Endometrium (tissue), 2 donors: ENCODE data around the gene ARL8B.
"Not testable (repeated sequence)": the region's sequence is repeated elsewhere in the genome, so short reads cannot be mapped to it uniquely, and the experiment has no call there.

Experiments used
- FAIRE-seq: peaks from 2 replicates; lab custom pipeline; 2012; peaks lifted over from hg19 to GRCh38; lab: Jason Lieb, UNC
- donor health status: control.
- donor health status: control.

The ARL8B gene

DNA sequence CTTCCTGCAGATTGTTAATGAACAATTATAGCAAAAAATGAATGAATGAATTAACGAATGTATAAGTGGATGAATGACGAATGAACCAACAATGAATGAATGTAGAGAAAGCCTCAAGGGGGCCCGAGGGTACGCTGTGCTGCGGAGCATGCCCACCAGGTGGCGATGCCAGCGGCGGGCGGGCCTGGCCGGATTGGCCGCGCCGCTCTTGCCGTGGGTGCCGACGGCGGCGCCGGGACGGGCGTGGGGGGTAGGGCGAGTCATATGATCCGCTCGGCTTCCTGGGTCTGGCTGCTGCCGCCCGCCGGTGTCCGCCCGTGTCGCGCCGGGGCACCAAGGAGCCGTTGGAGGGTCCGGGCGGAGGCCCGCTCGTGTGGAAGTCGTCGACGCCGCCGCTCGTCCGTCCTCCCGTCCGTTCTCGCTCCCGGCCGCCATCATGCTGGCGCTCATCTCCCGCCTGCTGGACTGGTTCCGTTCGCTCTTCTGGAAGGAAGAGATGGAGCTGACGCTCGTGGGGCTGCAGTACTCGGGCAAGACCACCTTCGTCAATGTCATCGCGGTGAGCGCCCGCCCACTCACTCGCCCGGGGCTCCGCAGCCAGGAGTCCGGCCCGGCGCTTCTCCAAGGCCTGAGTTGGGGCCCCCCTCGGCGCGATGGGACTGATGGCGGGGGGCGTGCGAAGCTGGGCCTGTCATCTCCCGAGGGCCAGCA, at the start of gene ARL8B:
ARL8B (plus strand) TSS at position 263 of the 711 bp plus-strand sequence; CDS start at position 437, 174 bp downstream.
- no peak for FAIRE-seq

- FAIRE-seq: no peak
Observed at GRCh38 chr3:5073374-5074085, 48.6 kb upstream of the ARL8B start.

GRCh38 chr3:5078151-5078550, 43.9 kb upstream of the ARL8B start:
- FAIRE-seq: no peak

- FAIRE-seq: no peak
Observed at GRCh38 chr3:5079761-5080160, 42.3 kb upstream of the ARL8B start.

- no peak for FAIRE-seq
Observed at GRCh38 chr3:5080779-5081550, 41.1 kb upstream of the ARL8B start.

GRCh38 chr3:5081973-5082788, 39.9 kb upstream of the ARL8B start:
- not testable (repeated sequence) for FAIRE-seq

- no peak for FAIRE-seq
Observed at GRCh38 chr3:5082789-5083115, 39.3 kb upstream of the ARL8B start.

DNA sequence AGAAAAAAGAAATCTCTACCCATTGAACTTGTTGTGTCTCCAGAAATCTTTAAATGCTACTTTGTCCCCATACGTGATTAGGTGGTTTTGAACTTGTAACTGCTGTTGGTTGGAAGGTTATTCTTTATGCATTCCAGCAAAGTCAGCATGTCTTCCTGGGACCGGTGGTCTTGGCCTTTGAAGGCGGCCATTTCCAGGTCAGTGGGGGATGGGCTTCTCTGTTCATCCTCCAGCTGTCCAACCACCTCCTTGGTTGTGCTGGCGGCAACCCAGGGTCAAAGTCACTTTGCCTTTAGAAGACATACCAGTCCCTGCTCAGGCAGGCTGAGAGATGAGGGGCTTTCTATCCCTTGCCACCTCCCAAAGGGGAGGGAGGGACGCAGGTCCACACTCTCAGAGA, 37.9 kb upstream of the ARL8B start:
- FAIRE-seq: no peak

DNA sequence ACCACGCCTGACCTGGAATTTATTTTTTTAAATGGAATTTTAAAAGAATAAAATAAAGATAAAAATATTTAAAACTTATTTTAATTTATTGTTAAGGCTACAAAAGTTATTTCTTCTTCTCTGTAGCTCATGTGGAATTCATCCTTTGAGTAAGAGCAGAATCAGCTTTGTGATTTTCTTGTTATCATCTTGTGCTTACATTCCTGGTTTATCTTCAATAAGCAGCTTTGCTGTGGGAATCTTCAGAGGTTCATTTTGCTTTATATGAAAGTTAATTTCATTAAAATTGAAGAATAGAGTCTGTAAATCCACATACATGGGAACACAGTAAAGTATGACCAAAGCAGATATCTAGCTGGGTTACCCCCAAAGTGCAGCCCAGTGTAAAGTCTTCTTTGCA, 35.4 kb upstream of the ARL8B start:
- FAIRE-seq: no peak

DNA sequence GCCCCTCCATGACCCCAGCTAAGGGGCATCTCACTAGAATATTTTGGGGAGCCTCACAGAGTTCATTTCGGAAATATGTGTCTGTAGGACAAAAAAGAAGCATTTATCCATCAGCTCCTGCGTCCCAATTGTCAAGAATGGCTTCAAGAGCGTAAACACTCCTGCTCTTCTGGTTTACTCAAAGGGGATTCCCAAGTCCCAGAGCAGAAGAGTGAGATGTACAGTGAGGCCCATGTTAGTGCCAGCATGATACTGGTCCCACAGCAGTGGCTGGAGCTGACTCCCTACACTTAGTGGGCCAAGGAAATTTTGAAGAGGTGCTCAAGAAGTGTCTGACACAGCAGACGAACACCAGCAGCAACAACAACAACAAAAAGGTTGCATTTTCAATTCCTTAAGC, 34.9 kb upstream of the ARL8B start:
- no peak for FAIRE-seq

- no peak for FAIRE-seq
Observed at GRCh38 chr3:5090197-5090596, 31.9 kb upstream of the ARL8B start.

DNA sequence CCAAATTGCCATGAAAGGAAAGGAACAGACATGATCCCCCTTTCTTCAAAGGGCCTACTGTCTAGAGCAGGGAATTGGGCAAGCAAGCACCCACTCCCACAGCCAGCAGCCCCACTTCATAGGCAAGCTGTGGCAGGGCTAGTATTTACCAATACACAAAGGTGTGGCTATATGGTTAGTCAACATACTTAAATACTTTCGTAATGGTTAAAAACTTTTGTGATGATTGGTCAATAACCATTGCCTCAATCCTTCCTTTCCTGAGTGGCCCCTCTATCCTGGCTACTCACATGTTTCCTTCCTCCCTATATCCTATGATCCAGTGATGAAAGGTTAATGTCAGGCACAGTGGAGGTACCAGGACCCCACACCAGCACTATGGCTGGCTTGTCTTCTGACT, 30.1 kb upstream of the ARL8B start:
- FAIRE-seq: no peak

DNA sequence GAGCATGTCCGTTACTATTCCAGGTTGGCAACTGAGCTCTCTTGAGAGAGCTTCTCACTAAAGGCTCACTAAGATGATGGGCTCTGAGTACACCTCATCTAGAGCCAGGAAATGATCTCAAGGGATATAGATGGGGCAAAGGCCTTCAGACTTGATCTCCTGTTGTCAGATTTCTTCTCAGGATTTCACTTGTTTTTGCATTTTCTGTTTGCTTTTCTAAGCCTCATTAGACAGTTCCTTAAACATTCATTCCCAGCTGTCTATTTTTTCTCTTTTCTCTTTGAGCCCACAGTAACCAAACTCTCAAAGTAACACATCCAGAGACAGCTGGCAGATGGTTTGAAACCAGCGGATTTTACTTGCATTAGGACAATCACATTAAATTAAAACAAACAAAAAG, 28.4 kb upstream of the ARL8B start:
- FAIRE-seq: no peak

GRCh38 chr3:5095886-5096285, 26.2 kb upstream of the ARL8B start:
- no peak for FAIRE-seq

GRCh38 chr3:5096336-5097008, 25.6 kb upstream of the ARL8B start:
- FAIRE-seq: no peak

DNA sequence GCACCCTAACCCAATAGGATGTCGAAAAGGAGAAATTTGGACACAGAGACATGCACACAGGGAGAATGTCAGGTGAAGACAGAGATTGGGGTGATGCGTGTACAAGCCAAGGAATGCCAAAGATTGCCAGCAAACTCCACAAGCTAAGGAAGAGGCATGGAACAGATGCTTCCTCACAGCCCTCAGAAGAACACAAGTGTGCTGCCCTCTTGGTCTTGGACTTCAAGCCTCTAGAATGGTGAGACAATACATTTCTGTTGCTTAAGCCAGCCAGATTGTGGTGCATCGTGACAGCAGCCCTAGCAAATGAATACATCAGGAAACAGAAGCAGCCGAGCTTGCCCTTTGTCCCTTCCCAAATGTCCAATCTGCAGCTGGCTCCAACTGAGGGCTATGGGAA, 23.7 kb upstream of the ARL8B start:
- no peak for FAIRE-seq

GRCh38 chr3:5102532-5102931, 19.6 kb upstream of the ARL8B start:
- no peak for FAIRE-seq

GRCh38 chr3:5103743-5104142, 18.3 kb upstream of the ARL8B start:
- FAIRE-seq: no peak

DNA sequence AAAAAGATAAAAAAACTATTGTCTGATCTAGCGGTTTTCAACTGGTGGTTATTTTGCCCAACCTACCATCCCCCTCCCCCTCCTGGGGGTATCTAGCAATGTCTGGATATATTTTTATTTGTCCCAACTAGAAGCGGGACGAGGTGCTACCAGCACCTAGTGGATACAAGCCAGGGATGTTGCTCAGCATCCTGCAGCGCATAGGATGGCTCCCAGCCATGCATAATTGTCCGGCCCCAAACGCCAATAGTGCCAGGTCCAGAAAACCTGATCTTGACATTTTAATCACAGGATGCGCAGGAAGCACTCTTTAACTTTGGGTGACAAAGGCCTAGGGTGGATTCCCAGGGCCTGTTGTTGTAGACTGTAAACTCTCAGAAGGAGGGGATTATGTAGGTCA, 17.0 kb upstream of the ARL8B start:
- no peak for FAIRE-seq

GRCh38 chr3:5106371-5106770, 15.7 kb upstream of the ARL8B start:
- not testable (repeated sequence) for FAIRE-seq

DNA sequence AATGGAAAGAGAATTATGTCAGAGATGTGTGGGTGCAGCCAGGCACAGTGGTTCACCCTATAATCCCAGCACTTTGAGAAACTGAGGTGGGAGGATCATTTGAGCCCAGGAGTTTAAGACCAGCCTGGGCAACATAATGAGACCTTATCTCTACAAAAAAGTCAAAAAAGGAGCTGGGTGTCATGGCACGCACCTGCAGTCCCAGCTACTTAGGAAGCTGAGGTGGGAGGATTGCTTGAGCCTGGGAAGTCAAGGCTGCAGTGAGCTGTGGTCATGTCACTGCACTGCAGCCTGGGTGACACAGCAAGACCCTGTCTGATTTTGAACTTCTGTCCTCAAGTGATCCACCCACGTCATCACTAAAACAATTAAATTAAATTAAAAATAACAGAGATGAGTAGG, 15.2 kb upstream of the ARL8B start:
- FAIRE-seq: not testable (repeated sequence)

DNA sequence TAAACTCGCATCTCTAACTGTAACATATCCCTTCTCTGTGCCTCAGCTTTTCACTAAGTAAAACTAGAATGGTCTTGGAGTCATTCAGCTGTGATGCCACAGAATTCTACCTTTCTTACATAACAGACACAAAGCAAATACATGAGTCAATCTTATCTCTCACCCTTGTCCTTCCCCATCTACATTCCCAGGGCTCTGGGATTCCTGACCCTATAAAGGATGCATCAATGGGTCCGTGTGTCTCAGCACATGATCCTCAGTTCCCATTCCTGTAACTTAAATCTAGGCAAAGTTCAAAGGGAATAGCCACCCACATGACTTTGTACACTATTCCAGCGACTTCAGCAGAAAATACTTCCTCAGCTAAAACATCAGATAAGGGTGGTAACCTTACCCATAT, 11.8 kb upstream of the ARL8B start:
- FAIRE-seq: no peak
